Measurements from ENCODE around the gene CALML5.

DNA sequence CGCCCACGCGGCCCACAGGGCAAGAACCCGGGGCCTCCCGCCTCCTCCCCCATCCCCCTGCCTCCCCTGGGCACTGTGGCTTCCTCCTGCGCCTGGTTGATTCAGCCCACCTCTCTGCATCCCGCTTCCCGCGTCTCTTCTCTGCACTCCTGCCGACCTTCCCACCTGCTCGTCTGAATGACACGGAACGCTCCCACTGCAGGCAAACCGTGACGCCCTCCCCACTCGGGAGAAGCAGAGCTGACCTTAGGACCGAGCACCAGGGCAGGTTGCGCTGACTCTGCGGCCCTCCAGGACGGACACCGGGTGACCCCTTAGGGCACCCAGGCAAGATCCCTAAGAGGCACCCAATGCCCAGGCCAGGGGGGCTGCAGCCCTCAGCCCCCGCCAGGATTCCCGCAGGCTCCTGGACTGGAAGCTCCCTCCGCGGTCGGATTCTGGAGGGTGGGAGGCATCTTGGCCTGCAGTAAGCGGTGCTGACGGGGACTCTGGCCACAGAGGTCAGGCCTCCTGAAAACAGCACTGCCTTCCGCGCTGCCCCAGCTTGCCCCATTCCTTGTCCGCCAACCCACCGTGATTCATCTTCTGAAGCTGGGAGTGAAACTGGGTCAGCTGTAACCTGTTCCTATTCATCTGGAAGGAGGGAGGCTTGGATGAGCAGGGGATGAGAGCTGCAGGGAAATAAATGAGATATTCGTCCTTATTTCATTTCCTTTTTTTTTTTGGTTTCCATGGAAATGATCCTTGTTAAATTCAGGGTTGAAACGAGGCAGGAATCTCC, 26.4 kb upstream of the CALML5 start:
- TF ChIP-seq EZH2 (IDR thresholded peaks at IDR 0.05): no peak
- no peak for TF ChIP-seq EZH2phosphoT487 (IDR thresholded peaks at IDR 0.05)

Measured in neural progenitor cell (in vitro differentiated cells).